ENCODE data around the gene CTSL.

CTSL gene

GRCh38 chr9:87708986-87709728, 16.8 kb upstream of the CTSL start:
- H3K4me2 ChIP-seq (ENCODE audit: low read length), result no peak overlapping the region
- H3K27me3 ChIP-seq (ENCODE audit: insufficient read depth, low read length), result 0 out of 2 replicates have a peak, but pooled peaks cover 4% of the 10 kb centered on the region
- H3F3A ChIP-seq (ENCODE audit: insufficient read depth, low read length), result no peaks in the 10 kb centered on the region
- no peak overlapping the region for H3K9ac ChIP-seq (ENCODE audit: low read length)
- H3K36me3 ChIP-seq (ENCODE audit: insufficient read depth, low read length), result no peaks in the 10 kb centered on the region
- TF ChIP-seq EZH2 (IDR thresholded peaks at IDR 0.05; ENCODE audit: borderline replicate concordance, low read length) (no peak), CTCF (IDR thresholded peaks at IDR 0.05; ENCODE audit: low read length) (no peak)
- no peaks in the 10 kb centered on the region for H3K9me2 ChIP-seq (ENCODE audit: low read depth, low read length)
- no peaks in the 10 kb centered on the region for H3K79me2 ChIP-seq (ENCODE audit: insufficient read depth, low read length)
- no peak overlapping the region for H3K4me3 ChIP-seq (ENCODE audit: low read depth, low read length, poor library complexity, severe bottlenecking)
- H3K4me1 ChIP-seq (ENCODE audit: insufficient read depth, low read length, severe bottlenecking), result no peaks in the 10 kb centered on the region
- no peaks in the 10 kb centered on the region for H3K9me3 ChIP-seq (ENCODE audit: low read length)
- no peak overlapping the region for H3K27ac ChIP-seq (ENCODE audit: low read depth, low read length, poor library complexity, severe bottlenecking)
- H2AFZ ChIP-seq (ENCODE audit: low read length), result no peak overlapping the region
- H4K20me1 ChIP-seq (ENCODE audit: insufficient read depth, low read length), result no peaks in the 10 kb centered on the region

GRCh38 chr9:87710443-87710842, 15.5 kb upstream of the CTSL start:
- Histone ChIP-seq H3K27ac (ENCODE audit: low read depth, low read length, poor library complexity, severe bottlenecking) (no peak overlapping the region), H3K36me3 (ENCODE audit: insufficient read depth, low read length) (no peaks in the 10 kb centered on the region), H3K4me3 (ENCODE audit: low read depth, low read length, poor library complexity, severe bottlenecking) (no peak overlapping the region), H3K4me2 (ENCODE audit: low read length) (no peak overlapping the region), H3K9ac (ENCODE audit: low read length) (no peak overlapping the region), H3F3A (ENCODE audit: insufficient read depth, low read length) (no peaks in the 10 kb centered on the region), H3K27me3 (ENCODE audit: insufficient read depth, low read length) (0 out of 2 replicates have a peak, but pooled peaks cover 4% of the 10 kb centered on the region), H3K79me2 (ENCODE audit: insufficient read depth, low read length) (no peaks in the 10 kb centered on the region), H4K20me1 (ENCODE audit: insufficient read depth, low read length) (no peaks in the 10 kb centered on the region), H3K9me2 (ENCODE audit: low read depth, low read length) (no peaks in the 10 kb centered on the region), H2AFZ (ENCODE audit: low read length) (no peak overlapping the region), H3K9me3 (ENCODE audit: low read length) (no peaks in the 10 kb centered on the region), H3K4me1 (ENCODE audit: insufficient read depth, low read length, severe bottlenecking) (no peaks in the 10 kb centered on the region)
- TF ChIP-seq CTCF (IDR thresholded peaks at IDR 0.05; ENCODE audit: low read length) (no peak), EZH2 (IDR thresholded peaks at IDR 0.05; ENCODE audit: borderline replicate concordance, low read length) (no peak)

GRCh38 chr9:87711857-87712800, 13.8 kb upstream of the CTSL start:
- Histone ChIP-seq H3K4me2 (ENCODE audit: low read length) (no peak overlapping the region), H3K9me3 (ENCODE audit: low read length) (no peaks in the 10 kb centered on the region), H3K27ac (ENCODE audit: low read depth, low read length, poor library complexity, severe bottlenecking) (no peak overlapping the region), H4K20me1 (ENCODE audit: insufficient read depth, low read length) (no peaks in the 10 kb centered on the region), H3K9me2 (ENCODE audit: low read depth, low read length) (no peaks in the 10 kb centered on the region), H3K4me3 (ENCODE audit: low read depth, low read length, poor library complexity, severe bottlenecking) (no peak overlapping the region), H3K4me1 (ENCODE audit: insufficient read depth, low read length, severe bottlenecking) (no peaks in the 10 kb centered on the region), H2AFZ (ENCODE audit: low read length) (no peak overlapping the region), H3K36me3 (ENCODE audit: insufficient read depth, low read length) (no peaks in the 10 kb centered on the region), H3F3A (ENCODE audit: insufficient read depth, low read length) (no peaks in the 10 kb centered on the region), H3K79me2 (ENCODE audit: insufficient read depth, low read length) (no peaks in the 10 kb centered on the region), H3K9ac (ENCODE audit: low read length) (no peak overlapping the region), H3K27me3 (ENCODE audit: insufficient read depth, low read length) (no peaks in the 10 kb centered on the region)
- TF ChIP-seq CTCF (IDR thresholded peaks at IDR 0.05; ENCODE audit: low read length) (no peak), EZH2 (IDR thresholded peaks at IDR 0.05; ENCODE audit: borderline replicate concordance, low read length) (no peak)

All from OCI-LY1 (cell line).